Stimulated activated CD8-positive, alpha-beta memory T cell treated with anti-CD3 and anti-CD28 coated beads, Interleukin-7, amount 100 ng/mL, for 24 hours (primary cell): ENCODE data around the gene DLX4.
A peak's percentile ranks its signal among the peaks of the same experiment; 100 is the strongest.

ENCODE experiments used
- DNase-seq: peaks from one replicate; pipeline ENCODE4 v3.0.0-alpha.2; 2020; ENCODE audit warnings: low read depth

Gene DLX4

DNA sequence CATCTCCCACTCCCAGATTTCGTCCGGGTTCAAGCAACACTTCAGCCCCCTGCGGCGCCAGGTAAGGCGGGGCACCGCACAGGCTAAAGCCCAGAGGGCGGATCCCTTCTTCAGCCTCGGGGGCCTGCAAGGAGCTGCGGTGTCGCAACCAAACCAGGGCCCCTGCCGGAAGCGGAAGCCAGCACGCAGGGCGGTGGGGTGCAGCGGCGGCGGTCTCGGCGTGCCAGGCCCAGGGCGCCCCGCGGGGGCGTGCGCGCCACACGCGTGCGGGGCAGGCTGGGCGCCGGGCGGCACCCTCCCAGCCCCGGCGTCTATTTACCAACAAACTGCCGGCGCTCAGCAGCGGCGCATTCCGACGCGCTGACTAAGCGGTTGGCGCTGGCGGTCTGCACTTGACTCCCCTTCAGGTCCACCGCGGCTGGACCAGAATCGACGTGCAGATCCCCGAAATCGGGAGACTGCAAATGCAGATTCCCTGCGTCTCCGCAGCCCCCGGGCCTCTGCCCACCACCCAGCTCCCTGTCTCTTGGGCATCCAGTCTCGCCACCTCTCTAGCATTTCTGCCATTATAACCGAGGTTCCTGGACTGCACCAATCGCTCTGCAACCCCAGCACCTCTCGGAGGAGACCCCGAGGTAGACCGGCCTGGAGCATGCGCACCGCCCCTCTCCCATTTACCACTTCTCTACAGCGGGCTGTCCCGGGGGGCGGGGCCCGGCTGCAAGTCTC lies 421 bp upstream of the DLX4 start:
- peak; percentile 58 for DNase-seq

- no peak for DNase-seq
Observed at GRCh38 chr17:49969795-49970389, 902 bp downstream of the DLX4 start.

DNA sequence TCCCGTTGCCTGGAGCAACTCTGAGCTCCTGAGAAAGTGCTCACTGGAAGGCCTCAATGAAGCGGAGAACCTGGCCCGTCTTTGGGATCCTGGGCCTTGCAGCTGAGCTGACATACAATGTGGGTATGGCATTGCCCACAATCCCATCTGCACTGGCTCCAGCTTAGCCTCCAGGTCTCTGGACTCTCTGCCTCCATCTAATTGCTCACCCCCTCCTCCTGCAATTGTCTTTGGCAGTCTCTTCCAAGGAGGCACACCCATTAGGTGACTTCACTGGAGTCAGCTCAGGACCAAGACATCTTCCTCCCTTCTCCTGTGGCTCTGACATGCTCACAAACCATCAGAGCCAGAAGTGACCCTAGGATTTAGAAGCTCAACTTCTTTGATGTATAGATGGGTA lies 1.5 kb downstream of the DLX4 start:
- DNase-seq: no peak

GRCh38 chr17:49971199-49971847 lies 2.3 kb downstream of the DLX4 start:
- no peak for DNase-seq

DNA sequence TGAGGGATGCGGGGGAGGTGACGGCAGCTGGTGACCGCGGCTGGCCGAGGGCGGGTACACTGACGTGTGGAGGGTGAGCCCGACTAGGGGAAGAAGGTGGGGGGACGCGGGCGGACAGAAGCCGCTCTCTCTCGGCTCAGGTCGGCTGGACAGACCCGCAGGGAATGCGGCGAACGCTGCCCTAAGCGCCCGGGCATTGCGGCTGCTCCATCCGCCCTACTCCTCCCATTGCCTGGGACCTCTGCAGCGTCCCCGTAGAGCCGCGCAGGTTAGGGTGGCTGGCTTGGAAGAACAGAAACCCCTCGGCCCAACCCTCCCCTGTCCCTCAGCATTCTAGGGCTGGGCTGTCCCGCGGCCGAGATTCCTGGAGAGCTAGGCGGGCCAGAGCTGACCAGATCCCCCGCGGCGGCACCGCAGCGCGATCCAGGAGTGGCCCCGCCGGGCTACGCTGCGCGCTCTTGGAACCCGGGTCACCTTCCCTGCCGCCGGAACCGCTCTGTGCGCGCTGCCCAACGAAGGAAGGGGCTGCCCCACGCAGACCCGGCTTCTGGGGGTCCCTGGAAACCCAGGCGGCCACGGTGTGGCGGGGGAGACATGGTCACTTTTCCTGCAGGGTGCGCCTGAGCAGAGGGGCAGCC lies 3.0 kb downstream of the DLX4 start:
- no peak for DNase-seq

DNA sequence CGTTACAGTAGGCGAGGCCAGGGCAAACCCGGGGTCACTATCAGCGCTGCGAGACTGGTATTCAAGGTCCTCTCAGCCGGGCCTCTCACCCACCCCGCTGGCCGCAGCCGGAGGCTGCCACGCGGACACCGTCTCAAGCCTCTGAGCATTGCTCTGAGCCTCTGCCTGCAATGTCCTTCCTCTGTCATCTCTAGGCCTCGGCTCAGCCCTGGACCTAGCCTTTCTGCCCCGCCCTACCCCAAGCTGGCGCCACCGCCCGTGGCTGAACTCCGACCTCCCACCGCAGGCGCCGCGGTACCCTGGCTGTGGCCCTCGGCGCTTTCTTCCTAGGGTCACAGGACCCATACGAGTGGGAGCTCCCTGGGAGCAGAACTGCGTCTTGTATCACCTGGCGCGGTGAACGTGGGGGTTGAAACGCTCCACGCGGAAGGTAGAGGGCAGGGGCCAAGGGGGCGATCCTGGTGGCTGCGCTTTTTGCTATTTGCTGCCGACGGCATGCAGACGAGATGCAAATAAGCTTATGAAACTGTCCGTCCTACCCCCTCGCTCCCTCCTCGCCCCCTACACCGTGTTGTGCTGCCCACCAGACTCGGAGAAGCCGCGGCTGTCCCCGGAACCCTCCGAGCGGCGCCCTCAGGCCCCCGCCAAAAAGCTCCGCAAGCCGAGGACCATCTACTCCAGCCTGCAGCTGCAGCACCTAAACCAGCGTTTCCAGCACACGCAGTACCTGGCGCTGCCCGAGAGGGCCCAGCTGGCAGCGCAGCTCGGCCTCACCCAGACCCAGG lies 3.7 kb downstream of the DLX4 start:
- no peak for DNase-seq

DNA sequence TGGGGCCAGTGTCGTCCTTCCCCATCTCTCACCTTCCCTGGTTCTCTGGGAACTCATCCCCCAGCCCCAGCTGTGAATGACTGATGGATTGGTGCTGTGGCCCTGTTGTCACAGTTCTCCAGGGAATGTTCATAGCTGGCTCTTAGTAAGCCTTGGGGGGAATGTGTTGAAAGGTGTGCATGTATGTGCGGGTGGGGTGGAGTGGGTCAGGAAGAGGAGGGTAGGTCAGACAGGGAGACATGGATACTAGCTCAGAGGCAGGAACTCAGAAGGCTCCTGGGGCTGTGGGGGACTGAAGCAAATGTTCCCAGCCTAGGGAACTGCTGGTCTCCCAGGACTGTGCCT lies 4.3 kb downstream of the DLX4 start:
- no peak for DNase-seq

DNA sequence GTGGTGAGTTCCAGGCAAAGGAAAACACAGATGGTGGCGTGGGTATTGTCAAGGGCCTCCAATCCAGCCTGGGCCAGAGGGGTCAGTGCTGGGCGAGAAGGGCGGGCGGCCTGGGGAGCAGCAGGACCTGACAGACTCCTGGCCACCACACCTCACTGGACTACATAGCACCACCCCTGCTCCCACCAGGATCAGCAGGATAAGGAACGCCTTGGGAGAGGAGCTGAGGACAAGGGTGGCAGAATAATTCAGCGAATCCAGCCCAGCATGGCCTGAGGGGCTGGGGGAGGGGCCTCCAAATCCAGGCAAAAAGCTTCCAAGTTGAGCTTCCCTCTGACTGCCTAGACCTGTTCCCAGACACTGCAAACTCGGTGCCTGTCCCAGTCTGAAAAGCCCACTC lies 6.5 kb downstream of the DLX4 start:
- DNase-seq: no peak

DNA sequence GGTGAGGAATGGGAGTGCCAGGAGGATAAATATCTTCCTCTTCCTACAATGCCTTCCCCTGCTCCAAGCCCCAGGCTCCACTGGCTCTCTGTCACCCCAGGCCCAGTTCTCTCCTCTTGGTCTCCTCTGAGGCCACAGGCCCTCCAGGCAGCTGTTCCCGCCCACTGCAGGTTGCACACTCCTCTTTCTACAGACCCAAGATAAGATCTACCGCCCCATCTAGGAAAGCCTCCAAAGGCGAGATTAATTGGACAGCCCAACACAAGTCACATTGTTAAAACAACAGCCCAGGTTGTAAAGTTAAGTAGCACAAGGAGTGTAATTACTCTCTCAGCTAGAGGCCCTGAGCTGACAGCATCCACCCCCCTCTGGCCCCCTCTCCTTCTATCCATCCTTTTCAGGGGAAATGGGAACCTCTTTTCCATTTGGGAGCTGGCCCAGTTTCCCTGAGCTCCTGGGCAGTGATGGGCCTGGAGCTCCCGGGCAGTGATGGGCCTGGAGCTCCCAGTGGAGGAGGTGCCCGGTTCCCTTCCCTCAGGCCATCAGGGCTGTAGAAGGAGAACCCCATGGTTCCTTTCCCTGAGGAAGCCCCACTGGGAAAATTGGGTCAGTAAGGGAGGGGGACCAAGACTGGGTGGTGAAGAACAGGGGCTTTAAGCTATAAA lies 7.3 kb downstream of the DLX4 start:
- no peak for DNase-seq

- no peak for DNase-seq
Observed at GRCh38 chr17:49976828-49977202, 7.8 kb downstream of the DLX4 start.

- no peak for DNase-seq
Observed at GRCh38 chr17:49977463-49978389, 8.7 kb downstream of the DLX4 start.

DNA sequence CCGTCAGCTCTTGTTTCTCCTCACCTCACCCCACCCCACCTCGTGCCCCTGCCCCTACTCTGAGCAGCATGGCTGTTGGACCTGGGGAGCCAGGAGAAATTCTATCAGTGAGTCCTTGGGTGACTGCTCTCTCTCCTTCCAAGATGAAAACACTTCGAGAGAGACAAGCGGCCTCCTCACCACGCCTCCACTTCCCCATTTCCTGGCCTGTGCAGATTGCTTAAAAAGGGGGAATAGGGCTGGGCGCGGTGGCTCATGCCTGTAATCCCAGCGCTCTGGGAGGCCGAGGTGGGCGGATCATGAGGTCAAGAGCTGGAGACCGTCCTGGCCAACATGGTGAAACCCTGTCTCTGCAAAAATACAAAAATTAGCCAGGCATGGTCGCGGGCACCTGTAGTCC lies 9.5 kb downstream of the DLX4 start:
- DNase-seq: no peak

- no peak for DNase-seq
Observed at GRCh38 chr17:49979748-49980479, 10.9 kb downstream of the DLX4 start.

GRCh38 chr17:49980703-49981197 lies 11.8 kb downstream of the DLX4 start:
- no peak for DNase-seq

DNA sequence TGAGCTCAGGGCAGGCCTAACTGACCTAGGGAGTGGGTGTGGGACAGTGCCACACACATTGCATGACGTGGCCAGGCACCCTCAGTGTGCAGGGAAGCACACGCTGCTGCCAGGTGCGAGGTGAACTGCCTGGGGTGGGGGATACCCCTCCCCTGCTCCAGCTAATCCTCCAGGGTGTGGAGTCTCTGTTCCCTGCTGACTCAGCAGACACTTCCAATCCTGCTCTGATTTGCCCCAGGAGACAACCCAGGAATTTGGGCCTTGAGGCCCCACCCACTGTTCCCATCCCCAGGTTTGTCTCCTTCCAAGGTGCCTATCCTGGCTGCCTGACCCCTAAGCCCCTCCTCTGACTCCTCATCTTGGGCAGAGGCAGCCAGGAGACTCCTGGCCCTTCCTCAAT lies 15.3 kb downstream of the DLX4 start:
- no peak for DNase-seq

- no peak for DNase-seq
Observed at GRCh38 chr17:49984776-49985175, 15.8 kb downstream of the DLX4 start.

DNA sequence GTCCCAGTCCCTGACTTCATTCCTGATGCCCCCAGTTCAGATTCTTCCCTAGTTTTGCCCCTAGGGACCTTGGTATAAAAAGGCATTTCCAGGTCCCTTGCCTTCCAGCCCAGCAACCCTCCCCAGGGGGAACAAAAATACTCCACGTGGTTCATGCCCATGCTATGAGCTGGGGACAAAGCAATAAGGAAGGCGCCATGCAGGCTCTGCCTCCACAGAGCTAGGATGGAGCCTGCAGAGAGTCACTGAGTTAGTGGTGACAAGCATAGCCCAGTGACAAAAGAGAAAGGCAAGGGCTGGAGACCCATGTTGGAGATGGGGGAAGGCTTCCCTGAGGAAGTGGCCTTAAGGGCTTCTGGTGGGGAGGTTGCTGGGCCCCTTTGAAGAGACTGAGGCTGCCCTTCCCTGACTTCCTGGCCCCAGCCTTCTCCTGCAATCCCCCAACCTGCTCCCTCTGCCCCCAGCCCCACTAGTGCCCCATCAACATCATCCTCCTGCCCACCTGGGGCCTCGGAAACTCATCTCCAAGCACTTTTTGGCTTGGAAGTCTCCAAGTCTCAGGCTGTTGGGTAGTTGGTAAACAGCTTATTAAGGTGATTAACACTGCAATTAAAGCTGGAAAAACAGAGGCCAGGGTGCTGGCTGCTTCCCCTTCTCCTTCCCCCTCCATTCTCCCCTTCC lies 16.5 kb downstream of the DLX4 start:
- no peak for DNase-seq

DNA sequence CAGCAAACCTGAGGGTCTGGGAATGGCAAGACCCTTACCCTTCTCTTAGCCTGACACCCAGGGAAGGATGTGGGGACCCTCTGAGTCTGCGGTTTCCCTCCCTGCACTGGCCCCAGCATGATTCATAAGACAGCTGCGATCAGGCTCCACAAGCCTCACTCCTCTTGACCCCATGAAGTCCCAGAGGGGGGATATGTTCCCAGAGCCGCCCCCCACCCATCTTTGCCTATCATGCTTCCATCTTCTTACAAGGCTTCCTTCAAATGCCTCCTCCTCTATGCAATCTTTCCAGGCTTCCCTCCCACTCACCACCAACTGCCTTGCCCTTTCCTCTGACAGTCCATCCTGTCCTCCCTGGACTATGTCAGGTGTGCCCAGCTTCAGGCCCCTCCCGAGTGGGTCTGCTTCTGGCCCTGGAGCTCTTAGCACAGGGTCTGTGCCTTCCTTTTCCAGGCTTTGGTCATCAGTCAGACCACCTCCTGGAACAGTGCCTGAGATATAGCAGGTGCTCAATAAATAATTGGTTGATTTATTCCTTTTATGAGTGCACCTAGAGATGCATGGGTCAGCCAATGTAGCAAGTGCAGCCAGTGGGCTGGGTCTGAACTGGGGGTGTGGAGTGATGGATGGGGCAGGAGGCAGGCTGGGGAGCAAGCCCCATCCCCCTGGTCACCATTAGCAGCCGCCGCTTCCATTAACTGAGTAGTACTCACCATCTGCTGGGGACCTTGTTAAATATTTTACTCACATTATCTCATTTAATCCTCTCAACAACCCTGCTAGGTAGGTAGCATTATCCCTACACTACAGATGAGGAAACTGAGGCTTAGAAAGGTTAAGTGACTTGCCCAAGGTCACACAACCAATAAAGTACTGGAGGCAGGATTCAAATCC lies 17.7 kb downstream of the DLX4 start:
- no peak for DNase-seq

DNA sequence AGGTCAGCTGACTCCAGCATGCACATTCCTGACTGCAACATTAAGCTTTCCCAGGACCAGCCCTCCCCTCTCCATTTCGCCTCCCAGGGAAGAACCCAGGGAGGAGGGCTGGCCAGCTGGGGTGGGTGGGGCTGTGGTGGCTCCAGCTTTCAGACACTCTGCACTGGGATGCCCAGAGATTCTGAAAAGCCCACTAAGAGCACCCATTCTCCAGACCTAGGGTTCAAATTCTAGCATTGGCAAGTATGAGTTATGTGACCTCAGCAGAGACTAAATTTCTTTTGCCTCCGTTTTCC lies 18.2 kb downstream of the DLX4 start:
- DNase-seq: no peak
